ENCODE data around the gene RSF1.

Gene RSF1

GRCh38 chr11:77813256-77813655, 7.3 kb downstream of the RSF1 start:
- no peak for DNase-seq (ENCODE audit: low read depth in 2 of 2)

GRCh38 chr11:77806993-77807392, 13.5 kb downstream of the RSF1 start:
- DNase-seq (ENCODE audit: low read depth in 2 of 2): no peak

- no peak for DNase-seq (ENCODE audit: low read depth in 2 of 2)
Measured at GRCh38 chr11:77806415-77806814, 14.1 kb downstream of the RSF1 start.

- no peak for DNase-seq (ENCODE audit: low read depth in 2 of 2)
Measured at GRCh38 chr11:77801477-77801876, 19.0 kb downstream of the RSF1 start.

- DNase-seq (ENCODE audit: low read depth in 2 of 2): no peak
Measured at GRCh38 chr11:77800449-77800848, 20.1 kb downstream of the RSF1 start.

- no peak for DNase-seq (ENCODE audit: low read depth in 2 of 2)
Measured at GRCh38 chr11:77799338-77799737, 21.2 kb downstream of the RSF1 start.

GRCh38 chr11:77793972-77794371, 26.6 kb downstream of the RSF1 start:
- no peak for DNase-seq (ENCODE audit: low read depth in 2 of 2)

- no peak for DNase-seq (ENCODE audit: low read depth in 2 of 2)
Measured at GRCh38 chr11:77791301-77791700, 29.2 kb downstream of the RSF1 start.

GRCh38 chr11:77789731-77790476, 30.6 kb downstream of the RSF1 start:
- no peak for DNase-seq (ENCODE audit: low read depth in 2 of 2)

- no peak for DNase-seq (ENCODE audit: low read depth in 2 of 2)
Measured at GRCh38 chr11:77789061-77789730, 31.3 kb downstream of the RSF1 start.

GRCh38 chr11:77784572-77784971, 36.0 kb downstream of the RSF1 start:
- no peak for DNase-seq (ENCODE audit: low read depth in 2 of 2)

- DNase-seq (ENCODE audit: low read depth in 2 of 2): no peak
Measured at GRCh38 chr11:77783025-77783424, 37.5 kb downstream of the RSF1 start.

- no peak for DNase-seq (ENCODE audit: low read depth in 2 of 2)
Measured at GRCh38 chr11:77779935-77780334, 40.6 kb downstream of the RSF1 start.

- no peak for DNase-seq (ENCODE audit: low read depth in 2 of 2)
Measured at GRCh38 chr11:77778549-77778948, 42.0 kb downstream of the RSF1 start.

- no peak for DNase-seq (ENCODE audit: low read depth in 2 of 2)
Measured at GRCh38 chr11:77778118-77778517, 42.4 kb downstream of the RSF1 start.

- no peak for DNase-seq (ENCODE audit: low read depth in 2 of 2)
Measured at GRCh38 chr11:77776455-77776854, 44.1 kb downstream of the RSF1 start.

- no peak for DNase-seq (ENCODE audit: low read depth in 2 of 2)
Measured at GRCh38 chr11:77775936-77776335, 44.6 kb downstream of the RSF1 start.

- DNase-seq (ENCODE audit: low read depth in 2 of 2): no peak
Measured at GRCh38 chr11:77771135-77771534, 49.4 kb downstream of the RSF1 start.

- no peak for DNase-seq (ENCODE audit: low read depth in 2 of 2)
Measured at GRCh38 chr11:77770629-77771028, 49.9 kb downstream of the RSF1 start.

GRCh38 chr11:77762426-77762825, 58.1 kb downstream of the RSF1 start:
- no peak for DNase-seq (ENCODE audit: low read depth in 2 of 2)

GRCh38 chr11:77761491-77761890, 59.0 kb downstream of the RSF1 start:
- DNase-seq (ENCODE audit: low read depth in 2 of 2): no peak

- no peak for DNase-seq (ENCODE audit: low read depth in 2 of 2)
Measured at GRCh38 chr11:77758331-77758730, 62.2 kb downstream of the RSF1 start.

GRCh38 chr11:77753230-77753629, 67.3 kb downstream of the RSF1 start:
- DNase-seq (ENCODE audit: low read depth in 2 of 2): no peak

- DNase-seq (ENCODE audit: low read depth in 2 of 2): no peak
Measured at GRCh38 chr11:77752516-77752915, 68.0 kb downstream of the RSF1 start.
